ENCODE measurements around the gene CFDP1.
"Not testable (repeated sequence)": the region's sequence is repeated elsewhere in the genome, so short reads cannot be mapped to it uniquely, and the experiment has no call there.

CFDP1 gene

GRCh38 chr16:75464122-75464918 is 31.0 kb upstream of the CFDP1 start, which contains the start of gene TMEM170A:
TMEM170A (minus strand) TSS chr16:75464689; CDS start chr16:75464600, 89 bp downstream.
- Histone ChIP-seq H3K23ac (ENCODE audit: low read depth, low read length, poor library complexity) (peak within 1 kb of the TSS; percentile 99), H2BK15ac (ENCODE audit: low read length) (peak within 1 kb of the TSS; percentile 85), H3K18ac (ENCODE audit: low read length) (peak within 1 kb of the TSS; percentile 100), H2BK12ac (ENCODE audit: low read length) (peak within 1 kb of the TSS; percentile 41), H3K9ac (ENCODE audit: low read depth, low read length, poor library complexity) (peak within 1 kb of the TSS; percentile 99), H3K4ac (ENCODE audit: low read length) (no peak within 1 kb of the TSS), H3K79me1 (ENCODE audit: low read depth, low read length) (peaks cover 6% of the 10 kb centered on the region), H4K8ac (ENCODE audit: low read depth, low read length) (no peak within 1 kb of the TSS), H3K14ac (ENCODE audit: low read length) (peak within 1 kb of the TSS; percentile 94), H2AK5ac (ENCODE audit: low read depth, low read length) (peak within 1 kb of the TSS; percentile 37), H3K27me3 (ENCODE audit: control insufficient read depth in 3 of 3, insufficient read depth in 3 of 3, low read depth in 1 of 3, low read length in 3 of 3) (no peaks in the 10 kb centered on the region), H3K4me1 (ENCODE audit: control insufficient read depth in 2 of 2, insufficient read depth in 1 of 2, low read depth in 1 of 2, low read length in 2 of 2) (peaks cover 4 to 6% of the 10 kb centered on the region in 2 donors), H2BK5ac (ENCODE audit: low read length) (peak within 1 kb of the TSS; percentile 82), H3K4me2 (ENCODE audit: insufficient read depth, low read length, poor library complexity, severe bottlenecking) (peak within 1 kb of the TSS; percentile 60), H2AFZ (ENCODE audit: low read length) (peak within 1 kb of the TSS; percentile 99), H3K36me3 (replicated peaks in 1 of 2; ENCODE audit: control insufficient read depth in 2 of 2, insufficient read depth in 2 of 2, low read length in 2 of 2) (peaks cover 2 to 12% of the 10 kb centered on the region in 2 donors), H2BK120ac (ENCODE audit: low read depth, low read length) (peak within 1 kb of the TSS; percentile 47), H4K91ac (ENCODE audit: low read depth, low read length, poor library complexity) (no peak within 1 kb of the TSS), H3K9me3 (replicated peaks in 1 of 2; ENCODE audit: control insufficient read depth in 2 of 2, insufficient read depth in 1 of 2, low read depth in 1 of 2, low read length in 2 of 2) (peaks cover 0 to 2% of the 10 kb centered on the region in 2 donors), H3K4me3 (ENCODE audit: low read length in 2 of 2) (peak within 1 kb of the TSS; percentile 92 to 95), H3K27ac (replicated peaks; ENCODE audit: low read length) (peak within 1 kb of the TSS; percentile 85)
- no CpG with 5 or more reads among the region's 89 CpGs for WGBS, 2 donors (ENCODE audit: extremely low coverage in 2 of 2, insufficient read length in 2 of 2, insufficient replicate concordance in 1 of 2)
- peak; percentile 98 for DNase-seq (ENCODE audit: low spot score)

GRCh38 chr16:75463389-75464121 is 30.3 kb upstream of the CFDP1 start:
- WGBS, 2 donors (ENCODE audit: extremely low coverage in 2 of 2, insufficient read length in 2 of 2, insufficient replicate concordance in 1 of 2): no CpG with 5 or more reads among the region's 39 CpGs
- peak overlapping the region; percentile 71 for H3K14ac ChIP-seq (ENCODE audit: low read length)
- not testable (repeated sequence) for H4K91ac ChIP-seq (ENCODE audit: low read depth, low read length, poor library complexity); H3K79me1 ChIP-seq (ENCODE audit: low read depth, low read length); H4K8ac ChIP-seq (ENCODE audit: low read depth, low read length); H2BK15ac ChIP-seq (ENCODE audit: low read length); H2BK12ac ChIP-seq (ENCODE audit: low read length); H3K27me3 ChIP-seq (ENCODE audit: control insufficient read depth in 3 of 3, insufficient read depth in 3 of 3, low read depth in 1 of 3, low read length in 3 of 3); H3K9me3 ChIP-seq (replicated peaks in 1 of 2; ENCODE audit: control insufficient read depth in 2 of 2, insufficient read depth in 1 of 2, low read depth in 1 of 2, low read length in 2 of 2); H3K4me1 ChIP-seq (ENCODE audit: control insufficient read depth in 2 of 2, insufficient read depth in 1 of 2, low read depth in 1 of 2, low read length in 2 of 2); H3K4ac ChIP-seq (ENCODE audit: low read length)
- peak overlapping the region; percentile 99 for H2AFZ ChIP-seq (ENCODE audit: low read length)
- peak overlapping the region; percentile 99 for H3K9ac ChIP-seq (ENCODE audit: low read depth, low read length, poor library complexity)
- H3K36me3 ChIP-seq (replicated peaks in 1 of 2; ENCODE audit: control insufficient read depth in 2 of 2, insufficient read depth in 2 of 2, low read length in 2 of 2): peaks cover 2 to 15% of the 10 kb centered on the region in 2 donors
- peak overlapping the region; percentile 99 for H3K23ac ChIP-seq (ENCODE audit: low read depth, low read length, poor library complexity)
- DNase-seq (ENCODE audit: low spot score): peak; percentile 46
- peak overlapping the region; percentile 60 for H3K4me2 ChIP-seq (ENCODE audit: insufficient read depth, low read length, poor library complexity, severe bottlenecking)
- H2AK5ac ChIP-seq (ENCODE audit: low read depth, low read length): peak overlapping the region; percentile 37
- peak overlapping the region; percentile 85 for H3K27ac ChIP-seq (replicated peaks; ENCODE audit: low read length)
- peak overlapping the region; percentile 100 for H3K18ac ChIP-seq (ENCODE audit: low read length)
- H2BK5ac ChIP-seq (ENCODE audit: low read length): peak overlapping the region; percentile 82
- peak overlapping the region; percentile 47 for H2BK120ac ChIP-seq (ENCODE audit: low read depth, low read length)
- H3K4me3 ChIP-seq (ENCODE audit: low read length in 2 of 2): peak overlapping the region; percentile 92 to 95

GRCh38 chr16:75462806-75463205 is 29.5 kb upstream of the CFDP1 start:
- no peak for DNase-seq (ENCODE audit: low spot score)
- Histone ChIP-seq H3K36me3 (replicated peaks in 1 of 2; ENCODE audit: control insufficient read depth in 2 of 2, insufficient read depth in 2 of 2, low read length in 2 of 2) (peaks cover 2 to 23% of the 10 kb centered on the region in 2 donors), H4K8ac (ENCODE audit: low read depth, low read length) (no peak overlapping the region), H3K9ac (ENCODE audit: low read depth, low read length, poor library complexity) (no peak overlapping the region), H3K4me2 (ENCODE audit: insufficient read depth, low read length, poor library complexity, severe bottlenecking) (peak overlapping the region; percentile 18), H2BK15ac (ENCODE audit: low read length) (no peak overlapping the region), H2BK12ac (ENCODE audit: low read length) (no peak overlapping the region), H3K18ac (ENCODE audit: low read length) (no peak overlapping the region), H3K9me3 (replicated peaks in 1 of 2; ENCODE audit: control insufficient read depth in 2 of 2, insufficient read depth in 1 of 2, low read depth in 1 of 2, low read length in 2 of 2) (peaks cover 0 to 2% of the 10 kb centered on the region in 2 donors), H2AFZ (ENCODE audit: low read length) (no peak overlapping the region), H3K23ac (ENCODE audit: low read depth, low read length, poor library complexity) (no peak overlapping the region), H3K4me1 (ENCODE audit: control insufficient read depth in 2 of 2, insufficient read depth in 1 of 2, low read depth in 1 of 2, low read length in 2 of 2) (peaks cover 4 to 6% of the 10 kb centered on the region in 2 donors), H3K14ac (ENCODE audit: low read length) (no peak overlapping the region), H2BK120ac (ENCODE audit: low read depth, low read length) (no peak overlapping the region), H2AK5ac (ENCODE audit: low read depth, low read length) (no peak overlapping the region), H3K27ac (replicated peaks; ENCODE audit: low read length) (no peak overlapping the region), H3K4ac (ENCODE audit: low read length) (no peak overlapping the region), H4K91ac (ENCODE audit: low read depth, low read length, poor library complexity) (no peak overlapping the region), H3K4me3 (ENCODE audit: low read length in 2 of 2) (peak overlapping the region in 1 of 2 donors; percentile 95), H3K79me1 (ENCODE audit: low read depth, low read length) (peaks cover 8% of the 10 kb centered on the region), H3K27me3 (ENCODE audit: control insufficient read depth in 3 of 3, insufficient read depth in 3 of 3, low read depth in 1 of 3, low read length in 3 of 3) (no peaks in the 10 kb centered on the region), H2BK5ac (ENCODE audit: low read length) (no peak overlapping the region)
- no CpG with 5 or more reads among the region's 2 CpGs for WGBS, 2 donors (ENCODE audit: extremely low coverage in 2 of 2, insufficient read length in 2 of 2, insufficient replicate concordance in 1 of 2)

GRCh38 chr16:75461575-75461974 is 28.3 kb upstream of the CFDP1 start:
- H3K18ac ChIP-seq (ENCODE audit: low read length): no peak overlapping the region
- no peak for DNase-seq (ENCODE audit: low spot score)
- no peak overlapping the region for H2BK12ac ChIP-seq (ENCODE audit: low read length)
- no peak overlapping the region for H3K9ac ChIP-seq (ENCODE audit: low read depth, low read length, poor library complexity)
- no peak overlapping the region for H3K14ac ChIP-seq (ENCODE audit: low read length)
- H2BK15ac ChIP-seq (ENCODE audit: low read length): no peak overlapping the region
- H3K23ac ChIP-seq (ENCODE audit: low read depth, low read length, poor library complexity): no peak overlapping the region
- no peak overlapping the region for H2AFZ ChIP-seq (ENCODE audit: low read length)
- H3K4ac ChIP-seq (ENCODE audit: low read length): no peak overlapping the region
- H2BK120ac ChIP-seq (ENCODE audit: low read depth, low read length): no peak overlapping the region
- no peak overlapping the region for H3K27ac ChIP-seq (replicated peaks; ENCODE audit: low read length)
- peaks cover 4 to 11% of the 10 kb centered on the region in 2 donors for H3K4me1 ChIP-seq (ENCODE audit: control insufficient read depth in 2 of 2, insufficient read depth in 1 of 2, low read depth in 1 of 2, low read length in 2 of 2)
- H4K91ac ChIP-seq (ENCODE audit: low read depth, low read length, poor library complexity): no peak overlapping the region
- H3K36me3 ChIP-seq (replicated peaks in 1 of 2; ENCODE audit: control insufficient read depth in 2 of 2, insufficient read depth in 2 of 2, low read length in 2 of 2): peaks cover 2 to 25% of the 10 kb centered on the region in 2 donors
- H2BK5ac ChIP-seq (ENCODE audit: low read length): no peak overlapping the region
- peaks cover 12% of the 10 kb centered on the region for H3K79me1 ChIP-seq (ENCODE audit: low read depth, low read length)
- H3K4me3 ChIP-seq (ENCODE audit: low read length in 2 of 2): no peak overlapping the region
- H3K4me2 ChIP-seq (ENCODE audit: insufficient read depth, low read length, poor library complexity, severe bottlenecking): no peak overlapping the region
- H3K9me3 ChIP-seq (replicated peaks in 1 of 2; ENCODE audit: control insufficient read depth in 2 of 2, insufficient read depth in 1 of 2, low read depth in 1 of 2, low read length in 2 of 2): peaks cover 0 to 2% of the 10 kb centered on the region in 2 donors
- no peak overlapping the region for H2AK5ac ChIP-seq (ENCODE audit: low read depth, low read length)
- no peak overlapping the region for H4K8ac ChIP-seq (ENCODE audit: low read depth, low read length)
- no CpG with 5 or more reads among the region's 2 CpGs for WGBS, 2 donors (ENCODE audit: extremely low coverage in 2 of 2, insufficient read length in 2 of 2, insufficient replicate concordance in 1 of 2)
- no peaks in the 10 kb centered on the region for H3K27me3 ChIP-seq (ENCODE audit: control insufficient read depth in 3 of 3, insufficient read depth in 3 of 3, low read depth in 1 of 3, low read length in 3 of 3)

All from neuronal stem cell (in vitro differentiated cells).